SK-N-SH (cell line): Measurements from ENCODE around the gene NLGN1. TPM values are rescaled to one million over a fixed set of nuclear protein-coding genes. Genes with fewer than 3 reads are reported as not detected.
A peak's percentile ranks its signal among the peaks of the same experiment; 100 is the strongest.

Experiments
- CTCF ChIA-PET: fragments of 300-600, 350-600 bp; formaldehyde crosslinking; extraction: SDS; loops from one replicate; lab custom pipeline; 2021; lab: Yijun Ruan, JAX
- POLR2A ChIA-PET: fragments of 350-600 bp; sonication (Branson Sonifier 250); formaldehyde crosslinking; extraction: SDS; loops from one replicate; lab custom pipeline; 2020; ENCODE audit warnings: antibody characterized with exemption, inconsistent platforms; lab: Yijun Ruan, JAX
- DNase-seq: peaks from one replicate; pipeline ENCODE4 v3.0.0; 2012
- H2AFZ ChIP-seq: fragments of 200-600 bp; sonication (generic); 2 replicates; pipeline ENCODE4 v1.8.1; 2016; ENCODE audit warnings: antibody characterized with exemption, mild to moderate bottlenecking, low read depth
- H3F3A ChIP-seq: fragments of 200-600 bp; sonication (generic); replicated peaks from 2 replicates; pipeline ENCODE3; 2016; ENCODE audit warnings: antibody characterized with exemption, mild to moderate bottlenecking; ENCODE audit not compliant: insufficient read depth
- H3K27ac ChIP-seq, 2 experiments: fragments of 200-500 bp in 1 of 2; fragments of 200-600 bp in 1 of 2; sonication (Bioruptor generic) in 1 of 2; sonication (generic), shearing (Covaris generic) in 1 of 2; 2 replicates each; pipeline versions ENCODE4 v1.5.1 to v1.6.1; 2014 to 2016; ENCODE audit warnings: low read depth in 2 of 2, inconsistent platforms in 1 of 2, low read length in 1 of 2, mild to moderate bottlenecking in 1 of 2, mixed read lengths in 1 of 2
- H3K27me3 ChIP-seq: fragments of 200-600 bp; sonication (generic), shearing (Covaris generic); 2 replicates; pipeline ENCODE4 v1.6.1; 2016; ENCODE audit warnings: mixed run types; ENCODE audit not compliant: insufficient read depth
- H3K36me3 ChIP-seq, 2 experiments: fragments of 200-500 bp in 1 of 2; fragments of 200-600 bp in 1 of 2; sonication (Bioruptor generic) in 1 of 2; sonication (generic) in 1 of 2; replicated peaks in 1 of 2; 2 replicates each; pipeline versions ENCODE3 to v1.5.1; 2014 to 2016; ENCODE audit warnings: low read length in 1 of 2, mild to moderate bottlenecking in 1 of 2; ENCODE audit not compliant: insufficient read depth in 2 of 2, control insufficient read depth in 1 of 2
- H3K4me1 ChIP-seq, 2 experiments: fragments of 200-500 bp in 1 of 2; fragments of 200-600 bp in 1 of 2; sonication (Bioruptor generic) in 1 of 2; sonication (generic), shearing (Covaris generic) in 1 of 2; 2 replicates each; pipeline versions ENCODE4 v1.5.1 to v1.6.1; 2014 to 2016; ENCODE audit warnings: low read depth in 1 of 2, low read length in 1 of 2, mixed run types in 1 of 2; ENCODE audit not compliant: insufficient read depth in 2 of 2, control insufficient read depth in 1 of 2
- H3K4me2 ChIP-seq: fragments of 200-600 bp; sonication (generic), shearing (Covaris generic); 2 replicates; pipeline ENCODE4 v1.6.1; 2017; ENCODE audit warnings: mixed run types
- H3K4me3 ChIP-seq, 2 experiments: fragments of 200-500 bp in 1 of 2; fragments of 200-600 bp in 1 of 2; sonication (Bioruptor generic) in 1 of 2; sonication (generic), shearing (Covaris generic) in 1 of 2; 2 replicates each; pipeline versions ENCODE4 v1.5.1 to v1.8.1; 2014 to 2016; ENCODE audit warnings: low read depth in 2 of 2, inconsistent platforms in 1 of 2, low read length in 1 of 2, mild to moderate bottlenecking in 1 of 2, mixed read lengths in 1 of 2, moderate library complexity in 1 of 2
- H3K79me2 ChIP-seq: fragments of 200-600 bp; sonication (generic); 2 replicates; pipeline ENCODE4 v1.8.1; 2017; ENCODE audit warnings: mild to moderate bottlenecking; ENCODE audit not compliant: insufficient read depth
- H3K9ac ChIP-seq: fragments of 200-600 bp; sonication (generic); 2 replicates; pipeline ENCODE4 v1.6.1; 2017; ENCODE audit warnings: mixed run types
- H3K9me2 ChIP-seq: fragments of 200-600 bp; sonication (generic); 2 replicates; pipeline ENCODE4 v1.6.1; 2017; ENCODE audit warnings: mixed run types
- H3K9me3 ChIP-seq: fragments of 200-600 bp; sonication (generic); 2 replicates; pipeline ENCODE4 v1.6.1; 2017; ENCODE audit warnings: mixed run types, mild to moderate bottlenecking, moderate library complexity
- H4K20me1 ChIP-seq: fragments of 200-600 bp; sonication (generic); 2 replicates; pipeline ENCODE4 v1.6.1; 2017; ENCODE audit warnings: mild to moderate bottlenecking, mixed run types; ENCODE audit not compliant: insufficient read depth
- CHD2 ChIP-seq: fragments of 150-350 bp; IDR thresholded peaks from 2 replicates; pipeline ENCODE4 v1.6.1; 2018; ENCODE audit warnings: low read length; ENCODE audit not compliant: partially characterized antibody
- EP300 ChIP-seq, 2 experiments: IDR thresholded peaks; 2 replicates each; pipeline versions ENCODE4 v1.4.0 to v1.6.1; 2012; ENCODE audit warnings: borderline replicate concordance in 1 of 2, low read depth in 1 of 2, low read length in 1 of 2
- EZH2phosphoT487 ChIP-seq: fragments of 200-600 bp; sonication (generic); IDR thresholded peaks from 2 replicates; pipeline ENCODE4 v1.6.1; 2017; ENCODE audit warnings: low read depth, mixed run types, mild to moderate bottlenecking, antibody characterized with exemption, moderate library complexity, borderline replicate concordance
- FOSL2 ChIP-seq: IDR thresholded peaks from 2 replicates; pipeline ENCODE4 v1.4.0; 2012; ENCODE audit warnings: low read depth, mild to moderate bottlenecking, moderate library complexity, borderline replicate concordance
- FOXM1 ChIP-seq: IDR thresholded peaks from 2 replicates; pipeline ENCODE4 v1.4.0; 2012; ENCODE audit warnings: low read depth, mild to moderate bottlenecking
- GABPA ChIP-seq: IDR thresholded peaks from 2 replicates; pipeline ENCODE4 v1.4.0; 2012; ENCODE audit warnings: low read depth, mild to moderate bottlenecking
- GATA2 ChIP-seq: sonication (generic); formaldehyde crosslinking; IDR thresholded peaks from 2 replicates; pipeline ENCODE4 v1.5.0; 2020; ENCODE audit warnings: mild to moderate bottlenecking, missing genetic modification reagents
- JUND ChIP-seq: IDR thresholded peaks from 2 replicates; pipeline ENCODE4 v1.4.0; 2012
- NFIC ChIP-seq: IDR thresholded peaks from 2 replicates; pipeline ENCODE4 v1.4.0; 2012; ENCODE audit warnings: borderline replicate concordance
- NRF1 ChIP-seq: IDR thresholded peaks from 2 replicates; pipeline ENCODE4 v1.6.1; 2012; ENCODE audit warnings: low read depth, mild to moderate bottlenecking, low read length
- POLR2AphosphoS5 ChIP-seq: IDR thresholded peaks from 2 replicates; pipeline ENCODE4 v1.6.1; 2012; ENCODE audit warnings: low read depth, low read length
- RAD21 ChIP-seq: IDR thresholded peaks from 2 replicates; pipeline ENCODE4 v1.6.1; 2012; ENCODE audit warnings: mild to moderate bottlenecking, low read length
- RFX5 ChIP-seq: IDR thresholded peaks from 2 replicates; pipeline ENCODE4 v1.6.1; 2012; ENCODE audit warnings: mild to moderate bottlenecking, improper control_type of control experiment, low read length
- RXRA ChIP-seq: IDR thresholded peaks from 2 replicates; pipeline ENCODE4 v1.4.0; 2012; ENCODE audit warnings: low read depth, mild to moderate bottlenecking, borderline replicate concordance
- SMC3 ChIP-seq: IDR thresholded peaks from 2 replicates; pipeline ENCODE4 v1.6.1; 2012; ENCODE audit warnings: low read depth, low read length, improper control_type of control experiment
- TAF1 ChIP-seq: IDR thresholded peaks from 2 replicates; pipeline ENCODE4 v1.6.1; 2012; ENCODE audit warnings: low read depth, mild to moderate bottlenecking, low read length, moderate library complexity, borderline replicate concordance
- TCF12 ChIP-seq: IDR thresholded peaks from 2 replicates; pipeline ENCODE4 v1.4.0; 2012
- WGBS: methylation state at CpG from one replicate; pipeline ENCODE4 v1.1.6; 2017; ENCODE audit warnings: low lambda C conversion rate; 5-methylcytosine and 5-hydroxymethylcytosine counted together
- polyA plus RNA-seq, 3 experiments: library from polyadenylated mRNA; depleted of rRNA; stranded (reverse); fragments of >200 nt; gene quantifications; 2 replicates each; pipeline ENCODE4 v1.2.3, GENCODE V29; 2012
- TF ChIP-seq, protein P1 (sequence below): fragments of 200-600 bp; sonication (generic); IDR thresholded peaks from 2 replicates; pipeline ENCODE4 v1.6.1; 2017; ENCODE audit warnings: antibody characterized with exemption, mild to moderate bottlenecking, moderate library complexity
- TF ChIP-seq, protein P2 (sequence below): fragments of 150-350 bp; IDR thresholded peaks from 2 replicates; pipeline ENCODE4 v1.6.1; 2016; ENCODE audit warnings: mild to moderate bottlenecking, low read depth, low read length
- TF ChIP-seq, protein P3 (sequence below): fragments of 150-350 bp; IDR thresholded peaks from 2 replicates; pipeline ENCODE4 v1.6.1; 2017; ENCODE audit warnings: antibody characterized with exemption, low read length, low read depth, borderline replicate concordance
- TF ChIP-seq, protein P4 (sequence below): IDR thresholded peaks from 2 replicates; pipeline ENCODE4 v1.4.0; 2012; ENCODE audit warnings: low read depth
- TF ChIP-seq, protein P5 (sequence below): IDR thresholded peaks from 2 replicates; pipeline ENCODE4; 2012

The NLGN1 gene
- polyA plus RNA-seq, 1 of the 3 experiments (the other 2 are of a cell fraction), result 1.5 TPM

DNA sequence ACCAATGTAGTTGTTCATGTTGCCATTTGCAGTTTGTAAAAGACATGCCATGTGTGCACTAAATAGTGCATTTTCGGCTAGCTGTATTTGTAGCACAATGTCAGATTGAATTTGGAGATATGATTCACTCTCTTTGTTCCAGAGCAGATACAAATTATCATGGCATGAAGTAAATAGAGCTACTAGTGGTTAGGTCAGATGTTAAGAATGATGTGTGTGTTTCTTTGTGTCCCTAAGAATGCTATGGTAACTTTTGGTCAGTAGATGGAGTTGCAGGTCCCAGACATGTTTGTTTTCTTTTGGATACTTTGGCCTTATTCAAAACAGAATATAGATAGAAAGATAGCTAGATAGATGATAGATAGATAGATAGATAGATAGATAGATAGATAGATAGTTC is 595.8 kb downstream of the NLGN1 start:
- TF ChIP-seq GABPA (no peak), RFX5 (no peak), CHD2 (no peak), RAD21 (peak; percentile 64), FOSL2 (peak; percentile 16; the same call in 1 of the 2 replicates), NFIC (peak; percentile 8; the same call in 1 of the 2 replicates), SMC3 (peak; percentile 43), EP300 (IDR thresholded peaks at IDR 0.05; ENCODE audit: borderline replicate concordance in 1 of 2, low read depth in 1 of 2, low read length in 1 of 2) (peak in 1 of 2 experiments; percentile 36; a peak in 1 of 4 replicates), TCF12 (peak; percentile 78), GATA2 (CRISPR knock-in tag) (no peak), JUND (peak; percentile 67), FOXM1 (no peak), TAF1 (no peak), RXRA (no peak), EZH2phosphoT487 (no peak), NRF1 (no peak), POLR2AphosphoS5 (no peak)
- TF ChIP-seq, protein P1, sequence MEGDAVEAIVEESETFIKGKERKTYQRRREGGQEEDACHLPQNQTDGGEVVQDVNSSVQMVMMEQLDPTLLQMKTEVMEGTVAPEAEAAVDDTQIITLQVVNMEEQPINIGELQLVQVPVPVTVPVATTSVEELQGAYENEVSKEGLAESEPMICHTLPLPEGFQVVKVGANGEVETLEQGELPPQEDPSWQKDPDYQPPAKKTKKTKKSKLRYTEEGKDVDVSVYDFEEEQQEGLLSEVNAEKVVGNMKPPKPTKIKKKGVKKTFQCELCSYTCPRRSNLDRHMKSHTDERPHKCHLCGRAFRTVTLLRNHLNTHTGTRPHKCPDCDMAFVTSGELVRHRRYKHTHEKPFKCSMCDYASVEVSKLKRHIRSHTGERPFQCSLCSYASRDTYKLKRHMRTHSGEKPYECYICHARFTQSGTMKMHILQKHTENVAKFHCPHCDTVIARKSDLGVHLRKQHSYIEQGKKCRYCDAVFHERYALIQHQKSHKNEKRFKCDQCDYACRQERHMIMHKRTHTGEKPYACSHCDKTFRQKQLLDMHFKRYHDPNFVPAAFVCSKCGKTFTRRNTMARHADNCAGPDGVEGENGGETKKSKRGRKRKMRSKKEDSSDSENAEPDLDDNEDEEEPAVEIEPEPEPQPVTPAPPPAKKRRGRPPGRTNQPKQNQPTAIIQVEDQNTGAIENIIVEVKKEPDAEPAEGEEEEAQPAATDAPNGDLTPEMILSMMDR, result peak; percentile 59
- TF ChIP-seq, protein P2, sequence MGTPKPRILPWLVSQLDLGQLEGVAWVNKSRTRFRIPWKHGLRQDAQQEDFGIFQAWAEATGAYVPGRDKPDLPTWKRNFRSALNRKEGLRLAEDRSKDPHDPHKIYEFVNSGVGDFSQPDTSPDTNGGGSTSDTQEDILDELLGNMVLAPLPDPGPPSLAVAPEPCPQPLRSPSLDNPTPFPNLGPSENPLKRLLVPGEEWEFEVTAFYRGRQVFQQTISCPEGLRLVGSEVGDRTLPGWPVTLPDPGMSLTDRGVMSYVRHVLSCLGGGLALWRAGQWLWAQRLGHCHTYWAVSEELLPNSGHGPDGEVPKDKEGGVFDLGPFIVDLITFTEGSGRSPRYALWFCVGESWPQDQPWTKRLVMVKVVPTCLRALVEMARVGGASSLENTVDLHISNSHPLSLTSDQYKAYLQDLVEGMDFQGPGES, result no peak
- TF ChIP-seq, protein P3, sequence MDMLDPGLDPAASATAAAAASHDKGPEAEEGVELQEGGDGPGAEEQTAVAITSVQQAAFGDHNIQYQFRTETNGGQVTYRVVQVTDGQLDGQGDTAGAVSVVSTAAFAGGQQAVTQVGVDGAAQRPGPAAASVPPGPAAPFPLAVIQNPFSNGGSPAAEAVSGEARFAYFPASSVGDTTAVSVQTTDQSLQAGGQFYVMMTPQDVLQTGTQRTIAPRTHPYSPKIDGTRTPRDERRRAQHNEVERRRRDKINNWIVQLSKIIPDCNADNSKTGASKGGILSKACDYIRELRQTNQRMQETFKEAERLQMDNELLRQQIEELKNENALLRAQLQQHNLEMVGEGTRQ, result no peak
- TF ChIP-seq, protein P4, sequence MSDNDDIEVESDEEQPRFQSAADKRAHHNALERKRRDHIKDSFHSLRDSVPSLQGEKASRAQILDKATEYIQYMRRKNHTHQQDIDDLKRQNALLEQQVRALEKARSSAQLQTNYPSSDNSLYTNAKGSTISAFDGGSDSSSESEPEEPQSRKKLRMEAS, result 0 out of 2 replicates have a peak, but pooled peaks have one; percentile 27
- TF ChIP-seq, protein P5, sequence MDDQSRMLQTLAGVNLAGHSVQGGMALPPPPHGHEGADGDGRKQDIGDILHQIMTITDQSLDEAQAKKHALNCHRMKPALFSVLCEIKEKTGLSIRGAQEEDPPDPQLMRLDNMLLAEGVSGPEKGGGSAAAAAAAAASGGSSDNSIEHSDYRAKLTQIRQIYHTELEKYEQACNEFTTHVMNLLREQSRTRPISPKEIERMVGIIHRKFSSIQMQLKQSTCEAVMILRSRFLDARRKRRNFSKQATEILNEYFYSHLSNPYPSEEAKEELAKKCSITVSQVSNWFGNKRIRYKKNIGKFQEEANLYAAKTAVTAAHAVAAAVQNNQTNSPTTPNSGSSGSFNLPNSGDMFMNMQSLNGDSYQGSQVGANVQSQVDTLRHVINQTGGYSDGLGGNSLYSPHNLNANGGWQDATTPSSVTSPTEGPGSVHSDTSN, result peak; percentile 93
- Histone ChIP-seq H3K27me3 (no peaks in the 10 kb centered on the region), H2AFZ (no peak overlapping the region), H3F3A (peaks cover 3% of the 10 kb centered on the region), H3K36me3 (no peaks in the 10 kb centered on the region), H3K4me3 (no peak overlapping the region; a peak in 1 of 4 replicates), H3K9ac (no peak overlapping the region), H4K20me1 (no peaks in the 10 kb centered on the region), H3K9me3 (no peaks in the 10 kb centered on the region), H3K4me2 (no peak overlapping the region), H3K27ac (peak overlapping the region in 1 of 2 experiments; percentile 26; a peak in 1 of 4 replicates), H3K79me2 (no peaks in the 10 kb centered on the region), H3K9me2 (no peaks in the 10 kb centered on the region), H3K4me1 (no peaks in the 10 kb centered on the region; a peak in 1 of 4 replicates)
- peak; percentile 6 for DNase-seq
- CTCF ChIA-PET, result interaction anchor here (0.5 to 1.7 kb wide), 7 partner anchors 8 to 573 kb away, joined by 3 read pairs; no protein-coding TSS in a partner anchor
- POLR2A ChIA-PET, result no interaction called here
- WGBS, result 0% methylated on average over 1 of the region's 1 CpG
